ENCODE results near the gene ELL.

Gene ELL

DNA sequence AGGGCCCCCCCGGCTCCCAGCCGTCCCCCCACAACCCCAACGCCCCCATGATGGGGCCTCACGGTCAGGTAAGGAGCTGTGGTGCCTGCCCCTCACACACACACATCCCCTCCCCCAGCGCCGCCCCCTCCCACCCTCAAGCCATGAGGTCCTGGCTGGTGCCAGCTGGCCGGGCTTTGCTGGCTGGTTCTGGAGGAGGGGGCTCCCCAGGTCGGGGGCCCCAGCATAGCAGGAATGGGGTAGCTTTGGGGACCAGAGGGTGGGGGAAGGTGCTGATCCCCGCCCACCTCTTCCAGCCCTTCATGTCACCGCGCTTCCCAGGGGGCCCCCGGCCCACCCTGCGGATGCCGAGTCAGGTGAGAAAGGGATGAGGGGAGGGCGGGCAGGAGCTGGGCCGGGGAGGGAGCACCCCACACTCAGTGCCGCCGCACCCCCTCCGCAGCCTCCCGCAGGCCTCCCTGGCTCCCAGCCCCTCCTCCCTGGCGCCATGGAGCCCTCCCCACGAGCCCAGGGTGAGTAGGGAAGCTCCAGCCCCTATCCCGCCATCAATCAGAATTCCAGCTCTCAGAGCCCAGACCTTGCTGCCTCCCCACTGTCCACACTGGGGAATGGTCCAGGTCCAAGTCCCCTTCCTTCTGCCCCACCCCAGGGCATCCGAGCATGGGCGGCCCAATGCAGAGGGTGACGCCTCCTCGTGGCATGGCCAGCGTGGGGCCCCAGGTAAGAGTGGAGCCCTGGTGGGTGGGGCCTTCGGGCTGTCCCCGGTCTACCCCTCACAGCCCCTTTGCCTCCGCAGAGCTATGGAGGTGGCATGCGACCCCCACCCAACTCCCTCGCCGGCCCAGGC is 90.3 kb downstream of the ELL start:
- DNase-seq, result no peak

GRCh38 chr19:18430417-18431144 is 91.3 kb downstream of the ELL start:
- DNase-seq, result no peak

- DNase-seq, result no peak
These were observed 92.0 kb downstream of the ELL start for GRCh38 chr19:18429717-18430416.

- peak; percentile 79 for DNase-seq
These were observed 92.8 kb downstream of the ELL start for GRCh38 chr19:18428787-18429674.

- no peak for DNase-seq
These were observed 93.6 kb downstream of the ELL start for GRCh38 chr19:18428173-18428786.

- no peak for DNase-seq
These were observed 94.1 kb downstream of the ELL start for GRCh38 chr19:18427743-18428113.

DNA sequence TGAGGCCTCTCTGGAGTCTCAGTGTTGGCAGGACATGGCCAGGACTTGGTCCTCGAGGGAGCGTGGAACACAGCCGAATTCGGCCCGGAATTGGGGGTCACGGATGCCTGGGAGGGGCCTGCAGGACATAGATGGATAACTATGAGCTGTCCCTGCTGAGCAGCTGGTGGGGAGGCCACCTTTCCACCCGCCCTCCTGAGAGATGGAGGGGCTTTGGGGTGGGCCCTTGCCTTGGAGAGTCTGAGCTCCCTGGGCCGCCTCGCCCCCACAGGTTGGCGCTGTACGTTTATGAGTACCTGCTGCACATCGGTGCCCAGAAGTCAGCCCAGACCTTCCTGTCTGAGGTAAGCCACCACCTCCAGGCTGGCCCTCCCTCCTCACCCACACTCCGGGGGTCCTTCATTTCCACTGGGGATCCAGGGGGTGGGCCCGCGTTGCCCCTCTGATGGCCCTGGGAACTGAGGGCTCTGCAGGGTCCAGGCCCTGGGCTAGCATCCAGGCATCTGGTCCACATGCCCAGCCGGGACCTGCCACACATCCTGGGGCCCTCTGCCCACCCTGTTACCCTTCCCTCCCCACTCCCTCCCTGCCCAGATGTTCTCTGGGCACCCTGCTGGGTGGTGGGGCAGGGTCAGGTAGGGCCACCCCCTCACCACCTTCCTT is 94.7 kb downstream of the ELL start:
- DNase-seq, result no peak

DNA sequence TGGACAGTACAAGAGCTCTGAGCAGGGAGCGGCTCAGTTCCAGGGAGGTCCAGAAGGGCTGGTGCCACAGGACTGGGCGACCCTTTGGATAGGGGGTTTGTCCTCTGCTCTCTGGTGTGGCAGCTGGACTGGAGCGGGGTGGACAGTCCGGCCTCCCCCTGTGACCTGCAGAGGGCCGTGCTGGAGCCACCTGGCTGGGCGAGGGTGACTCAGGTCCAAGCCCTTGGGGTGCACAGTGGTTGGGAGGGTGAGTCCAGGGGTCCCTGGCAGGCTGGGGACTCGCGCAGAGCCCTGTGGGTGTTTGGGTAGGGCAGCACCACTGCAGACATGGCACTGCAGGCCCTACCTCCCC is 95.5 kb downstream of the ELL start:
- DNase-seq, result no peak

DNA sequence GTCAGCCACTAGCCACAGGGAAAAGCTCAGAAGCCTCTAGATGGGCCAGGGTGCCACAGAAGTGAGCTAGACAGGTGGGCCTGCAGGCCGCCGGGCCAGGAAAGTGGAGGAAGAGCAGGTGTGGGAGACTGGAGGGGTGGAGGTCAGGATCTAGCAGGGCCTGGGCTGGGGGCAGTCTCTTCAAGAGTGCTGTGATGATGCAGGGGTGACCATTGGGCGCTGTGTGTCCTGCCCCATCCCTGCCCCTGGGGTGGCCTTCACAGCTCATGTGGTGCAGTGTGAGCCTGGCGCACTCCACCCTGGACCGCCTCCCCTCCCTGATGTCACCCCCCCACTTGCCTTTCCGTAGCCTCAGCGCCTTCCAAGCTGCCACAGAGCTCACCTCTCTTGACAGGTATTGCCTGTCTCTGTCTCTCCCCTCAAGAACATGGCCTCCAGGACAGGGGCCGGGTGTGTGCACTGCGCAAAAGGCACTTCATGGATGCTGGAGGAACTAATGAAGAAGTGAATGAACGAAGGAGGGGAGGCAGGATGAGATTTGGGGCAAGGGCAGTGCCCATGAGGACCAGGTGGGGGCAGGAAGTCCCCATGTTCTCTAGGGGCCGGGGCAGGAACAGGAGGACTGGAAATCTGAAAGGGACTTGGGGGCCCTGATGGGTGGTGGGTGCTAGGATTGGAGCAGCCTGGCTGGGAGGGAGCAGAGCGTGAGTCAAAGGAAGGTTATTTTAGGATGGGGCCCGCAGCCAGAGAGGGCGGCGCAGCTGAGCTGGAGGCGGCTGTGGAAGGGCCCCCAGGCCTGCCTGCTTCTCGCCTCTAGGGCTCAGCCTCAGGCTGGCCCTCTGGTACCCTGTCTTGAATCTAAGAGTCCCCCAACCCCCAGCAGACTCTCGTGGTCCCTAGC is 96.1 kb downstream of the ELL start:
- DNase-seq, result no peak

- no peak for DNase-seq
These were observed 96.9 kb downstream of the ELL start for GRCh38 chr19:18424890-18425514.

DNA sequence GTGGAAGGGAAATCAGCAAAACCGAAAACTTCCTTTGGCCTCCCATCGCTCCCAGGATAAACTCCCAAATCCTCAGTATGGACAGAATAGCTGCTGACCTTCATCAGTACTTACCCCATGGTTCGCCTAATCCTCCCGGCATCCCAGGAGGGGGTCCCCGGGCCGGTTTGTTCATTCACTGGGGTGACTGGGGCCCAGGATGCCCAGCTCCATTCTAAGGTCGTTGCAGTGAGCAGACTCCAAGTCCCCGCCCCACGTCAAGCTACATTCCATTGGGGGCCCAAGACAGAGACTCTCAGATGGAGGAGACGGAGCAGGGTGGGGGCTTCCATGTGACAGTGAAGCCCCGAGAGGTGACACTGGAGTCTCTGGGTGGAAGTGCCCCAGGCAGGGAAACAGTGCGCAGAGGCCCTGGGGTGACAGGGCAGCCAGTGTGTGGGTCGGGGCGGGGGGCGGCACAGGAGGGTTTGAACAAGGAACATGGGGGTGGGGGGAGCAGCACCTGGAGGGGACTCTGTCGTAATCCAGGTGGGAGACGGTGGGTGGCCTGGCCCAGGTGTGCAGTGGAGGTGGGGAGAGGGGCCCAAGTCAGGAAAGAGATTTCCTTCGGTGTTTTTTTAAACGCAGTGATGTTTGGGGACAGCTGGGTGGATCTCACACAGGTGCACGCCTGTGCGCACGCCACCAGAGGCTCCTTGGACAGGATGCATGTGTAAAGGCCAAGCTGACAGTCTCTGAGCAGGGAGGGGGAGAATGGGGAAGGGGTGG is 97.6 kb downstream of the ELL start:
- DNase-seq, result no peak

DNA sequence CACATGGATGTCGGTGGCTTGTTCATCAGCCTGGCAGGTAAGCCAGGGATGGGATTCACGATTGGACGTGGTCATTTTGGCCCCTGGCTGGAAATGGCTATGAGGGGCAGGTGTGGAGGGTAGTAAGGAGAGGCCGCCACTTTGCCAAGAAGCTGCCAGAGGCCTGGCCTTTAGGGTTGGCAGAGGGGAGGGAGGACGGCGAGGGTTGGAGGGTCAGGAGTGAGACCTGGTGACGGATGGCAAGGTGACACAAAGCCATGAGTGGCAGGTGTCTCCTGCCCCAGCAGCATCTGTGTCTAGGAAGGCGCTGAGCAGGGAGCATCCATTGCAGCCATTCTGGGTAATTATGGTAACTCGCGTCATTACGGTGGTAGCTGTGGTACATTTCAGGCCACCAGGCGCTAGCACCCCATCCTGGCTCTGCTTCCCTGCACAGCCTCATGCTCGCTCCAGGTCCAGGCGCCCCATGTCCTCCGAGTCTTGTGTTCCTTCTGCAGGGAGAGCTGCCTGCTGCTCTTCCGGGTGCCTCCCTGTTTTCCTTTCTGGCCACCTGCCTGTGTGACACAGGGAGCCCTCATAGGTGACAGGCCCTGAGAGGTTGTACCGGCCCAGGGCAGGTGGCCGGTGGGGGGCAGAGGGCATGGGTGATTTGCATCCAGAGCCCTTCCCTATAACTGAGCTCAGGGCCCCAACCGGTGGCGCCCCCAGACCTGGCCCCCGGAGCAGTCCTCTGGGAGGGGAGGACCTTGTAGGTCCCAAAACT is 98.4 kb downstream of the ELL start:
- DNase-seq, result no peak

- DNase-seq, result peak; percentile 54
These were observed 99.2 kb downstream of the ELL start for GRCh38 chr19:18422530-18423191.

- DNase-seq, result no peak
These were observed 100.4 kb downstream of the ELL start for GRCh38 chr19:18421371-18421959.

GRCh38 chr19:18420930-18421329 is 100.9 kb downstream of the ELL start:
- DNase-seq, result no peak

GRCh38 chr19:18419699-18420460 is 102.0 kb downstream of the ELL start:
- DNase-seq, result no peak

GRCh38 chr19:18419195-18419698 is 102.6 kb downstream of the ELL start, which contains the start of gene SSBP4:
SSBP4 (plus strand) TSS chr19:18419398; CDS start chr19:18419649, 251 bp downstream.
- peak; percentile 67 for DNase-seq

Data from activated effector memory CD4-positive, alpha-beta T cell treated with Interleukin-2 at 50 U/mL for 16 hours (primary cell).